ENCODE measurements around the gene MRPL33. TPM values are rescaled to one million over a fixed set of nuclear protein-coding genes. Genes with fewer than 3 reads are reported as not detected.
"Not testable (repeated sequence)": the region's sequence is repeated elsewhere in the genome, so short reads cannot be mapped to it uniquely, and the experiment has no call there.

Gene MRPL33
- total and polyA plus RNA-seq, 3 experiments from 2014 or later, result 85.8 to 251 (median 90.0) TPM

GRCh38 chr2:27747827-27748352, 23.6 kb upstream of the MRPL33 start:
- no peaks in the 10 kb centered on the region for H3K36me3 ChIP-seq (ENCODE audit: insufficient read depth, low read length)
- H3K4me3 Mint-ChIP-seq, result no peak overlapping the region
- H3K4me1 Mint-ChIP-seq, result no peaks in the 10 kb centered on the region
- H3K27me3 Mint-ChIP-seq, result peaks cover 13 to 25% of the 10 kb centered on the region in 2 donors
- H3K4me1 ChIP-seq (ENCODE audit: insufficient read depth, low read length), result no peaks in the 10 kb centered on the region
- DNase-seq, result no peak
- no peak overlapping the region for H3K4me3 ChIP-seq (ENCODE audit: low read length)
- no peaks in the 10 kb centered on the region for H3K9me3 ChIP-seq (ENCODE audit: low read length)
- ChIA-PET CTCF (no interaction called here), POLR2A (no interaction called here)
- H3K36me3 Mint-ChIP-seq, result peaks cover 0 to 4% (median 3%) of the 10 kb centered on the region in 3 donors
- H3K27ac ChIP-seq (ENCODE audit: low read depth, low read length), result no peak overlapping the region
- peaks cover 3 to 12% (median 6%) of the 10 kb centered on the region in 5 donors for H3K9me3 Mint-ChIP-seq
- H3K27me3 ChIP-seq (ENCODE audit: insufficient read depth, low read length, poor library complexity, severe bottlenecking), result no peaks in the 10 kb centered on the region
- H3K27ac Mint-ChIP-seq, result peak overlapping the region in 1 of 8 donors; percentile 11

GRCh38 chr2:27748803-27749554, 22.5 kb upstream of the MRPL33 start:
- peaks cover 3 to 12% (median 6%) of the 10 kb centered on the region in 5 donors for H3K9me3 Mint-ChIP-seq
- H3K36me3 Mint-ChIP-seq; H3K27me3 ChIP-seq (ENCODE audit: insufficient read depth, low read length, poor library complexity, severe bottlenecking); DNase-seq; H3K27ac ChIP-seq (ENCODE audit: low read depth, low read length); H3K4me3 Mint-ChIP-seq; POLR2A ChIA-PET; CTCF ChIA-PET; H3K36me3 ChIP-seq (ENCODE audit: insufficient read depth, low read length); H3K27ac Mint-ChIP-seq; H3K4me1 Mint-ChIP-seq; H3K4me3 ChIP-seq (ENCODE audit: low read length); H3K9me3 ChIP-seq (ENCODE audit: low read length); H3K4me1 ChIP-seq (ENCODE audit: insufficient read depth, low read length): not testable (repeated sequence)
- peaks cover 15 to 34% of the 10 kb centered on the region in 2 donors for H3K27me3 Mint-ChIP-seq

- Mint-ChIP-seq H3K36me3 (peaks cover 0 to 4% (median 3%) of the 10 kb centered on the region in 3 donors), H3K4me1 (no peaks in the 10 kb centered on the region), H3K27me3 (peaks cover 12 to 41% of the 10 kb centered on the region in 2 donors), H3K27ac (no peak overlapping the region), H3K4me3 (no peak overlapping the region), H3K9me3 (peaks cover 3 to 12% (median 6%) of the 10 kb centered on the region in 5 donors)
- H3K36me3 ChIP-seq (ENCODE audit: insufficient read depth, low read length), result no peaks in the 10 kb centered on the region
- ChIA-PET CTCF (no interaction called here), POLR2A (interaction anchor here (0.6 kb wide), 1 partner anchor 120 kb away, joined by 10 read pairs; no protein-coding TSS in a partner anchor)
- H3K27ac ChIP-seq (ENCODE audit: low read depth, low read length), result no peak overlapping the region
- no peaks in the 10 kb centered on the region for H3K4me1 ChIP-seq (ENCODE audit: insufficient read depth, low read length)
- no peaks in the 10 kb centered on the region for H3K9me3 ChIP-seq (ENCODE audit: low read length)
- no peak overlapping the region for H3K4me3 ChIP-seq (ENCODE audit: low read length)
- no peak for DNase-seq
- no peaks in the 10 kb centered on the region for H3K27me3 ChIP-seq (ENCODE audit: insufficient read depth, low read length, poor library complexity, severe bottlenecking)
These were observed 20.1 kb upstream of the MRPL33 start for GRCh38 chr2:27751377-27751776.

- Histone ChIP-seq H3K4me3 (ENCODE audit: low read length) (no peak overlapping the region), H3K27me3 (ENCODE audit: insufficient read depth, low read length, poor library complexity, severe bottlenecking) (no peaks in the 10 kb centered on the region), H3K9me3 (ENCODE audit: low read length) (no peaks in the 10 kb centered on the region), H3K27ac (ENCODE audit: low read depth, low read length) (peak overlapping the region; percentile 31), H3K4me1 (ENCODE audit: insufficient read depth, low read length) (no peaks in the 10 kb centered on the region), H3K36me3 (ENCODE audit: insufficient read depth, low read length) (no peaks in the 10 kb centered on the region)
- Mint-ChIP-seq H3K9me3 (peaks cover 3 to 12% (median 6%) of the 10 kb centered on the region in 5 donors), H3K4me3 (no peak overlapping the region), H3K4me1 (no peaks in the 10 kb centered on the region), H3K27ac (no peak overlapping the region), H3K27me3 (peaks cover 12 to 35% of the 10 kb centered on the region in 2 donors), H3K36me3 (peaks cover 0 to 4% (median 3%) of the 10 kb centered on the region in 3 donors)
- POLR2A ChIA-PET, result no interaction called here
- CTCF ChIA-PET, result no interaction called here
- no peak for DNase-seq
These were observed 18.8 kb upstream of the MRPL33 start for GRCh38 chr2:27752551-27753237.

GRCh38 chr2:27754138-27754588, 17.4 kb upstream of the MRPL33 start:
- ChIA-PET POLR2A (no interaction called here), CTCF (interaction anchor here (0.6 to 1.3 kb wide), 5 partner anchors 9 to 699 kb away, joined by 3 to 4 read pairs (median 3); no protein-coding TSS in a partner anchor)
- Mint-ChIP-seq H3K27me3 (peaks cover 12 to 30% of the 10 kb centered on the region in 2 donors), H3K36me3 (no peaks in the 10 kb centered on the region), H3K4me1 (no peaks in the 10 kb centered on the region), H3K9me3 (peaks cover 0 to 5% (median 0%) of the 10 kb centered on the region in 5 donors), H3K27ac (no peak overlapping the region), H3K4me3 (no peak overlapping the region)
- H3K36me3 ChIP-seq (ENCODE audit: insufficient read depth, low read length), result no peaks in the 10 kb centered on the region
- no peaks in the 10 kb centered on the region for H3K9me3 ChIP-seq (ENCODE audit: low read length)
- peak; percentile 22 to 78 (median 48) for DNase-seq
- no peaks in the 10 kb centered on the region for H3K4me1 ChIP-seq (ENCODE audit: insufficient read depth, low read length)
- H3K4me3 ChIP-seq (ENCODE audit: low read length), result no peak overlapping the region
- H3K27ac ChIP-seq (ENCODE audit: low read depth, low read length), result no peak overlapping the region
- no peaks in the 10 kb centered on the region for H3K27me3 ChIP-seq (ENCODE audit: insufficient read depth, low read length, poor library complexity, severe bottlenecking)

- ChIA-PET POLR2A (no interaction called here), CTCF (interaction anchor here (0.6 to 1.3 kb wide), 4 partner anchors 10 to 698 kb away, joined by 3 to 4 read pairs (median 4); no protein-coding TSS in a partner anchor)
- Histone ChIP-seq H3K9me3 (ENCODE audit: low read length) (no peaks in the 10 kb centered on the region), H3K27me3 (ENCODE audit: insufficient read depth, low read length, poor library complexity, severe bottlenecking) (no peaks in the 10 kb centered on the region), H3K4me3 (ENCODE audit: low read length) (no peak overlapping the region), H3K27ac (ENCODE audit: low read depth, low read length) (no peak overlapping the region), H3K36me3 (ENCODE audit: insufficient read depth, low read length) (no peaks in the 10 kb centered on the region), H3K4me1 (ENCODE audit: insufficient read depth, low read length) (no peaks in the 10 kb centered on the region)
- Mint-ChIP-seq H3K4me3 (no peak overlapping the region), H3K36me3 (no peaks in the 10 kb centered on the region), H3K27ac (peak overlapping the region in 1 of 8 donors; percentile 13), H3K27me3 (peaks cover 6 to 23% of the 10 kb centered on the region in 2 donors), H3K4me1 (no peaks in the 10 kb centered on the region), H3K9me3 (peaks cover 0 to under 1% (median 0%) of the 10 kb centered on the region in 5 donors)
- no peak for DNase-seq
These were observed 16.7 kb upstream of the MRPL33 start for GRCh38 chr2:27754831-27755230.

- no peak overlapping the region for H3K27ac Mint-ChIP-seq
These were observed 15.4 kb upstream of the MRPL33 start for GRCh38 chr2:27756091-27756490.

More at GRCh38 chr2:27756091-27756490, 15.4 kb upstream of the MRPL33 start:
- H3K27me3 Mint-ChIP-seq, result peaks cover 3 to 22% of the 10 kb centered on the region in 2 donors
- no peaks in the 10 kb centered on the region for H3K36me3 ChIP-seq (ENCODE audit: insufficient read depth, low read length)
- H3K4me3 Mint-ChIP-seq, result no peak overlapping the region
- H3K27ac ChIP-seq (ENCODE audit: low read depth, low read length), result no peak overlapping the region
- no peaks in the 10 kb centered on the region for H3K9me3 ChIP-seq (ENCODE audit: low read length)
- H3K27me3 ChIP-seq (ENCODE audit: insufficient read depth, low read length, poor library complexity, severe bottlenecking), result no peaks in the 10 kb centered on the region
- ChIA-PET CTCF (no interaction called here), POLR2A (no interaction called here)
- H3K9me3 Mint-ChIP-seq, result no peaks in the 10 kb centered on the region
- DNase-seq, result no peak
- no peaks in the 10 kb centered on the region for H3K4me1 ChIP-seq (ENCODE audit: insufficient read depth, low read length)
- no peaks in the 10 kb centered on the region for H3K4me1 Mint-ChIP-seq
- H3K36me3 Mint-ChIP-seq, result no peaks in the 10 kb centered on the region
- no peak overlapping the region for H3K4me3 ChIP-seq (ENCODE audit: low read length)
